NCI-H748 treated with DMSO at 0.1 percent for 48 hours (cell line): ENCODE measurements around the gene CYP2D6.
"Not testable (repeated sequence)": the region's sequence is repeated elsewhere in the genome, so short reads cannot be mapped to it uniquely, and the experiment has no call there.

ENCODE experiments used
- DNase-seq: peaks from one replicate; lab custom pipeline; 2025; lab: John Stamatoyannopoulos, UW

CYP2D6 gene

DNA sequence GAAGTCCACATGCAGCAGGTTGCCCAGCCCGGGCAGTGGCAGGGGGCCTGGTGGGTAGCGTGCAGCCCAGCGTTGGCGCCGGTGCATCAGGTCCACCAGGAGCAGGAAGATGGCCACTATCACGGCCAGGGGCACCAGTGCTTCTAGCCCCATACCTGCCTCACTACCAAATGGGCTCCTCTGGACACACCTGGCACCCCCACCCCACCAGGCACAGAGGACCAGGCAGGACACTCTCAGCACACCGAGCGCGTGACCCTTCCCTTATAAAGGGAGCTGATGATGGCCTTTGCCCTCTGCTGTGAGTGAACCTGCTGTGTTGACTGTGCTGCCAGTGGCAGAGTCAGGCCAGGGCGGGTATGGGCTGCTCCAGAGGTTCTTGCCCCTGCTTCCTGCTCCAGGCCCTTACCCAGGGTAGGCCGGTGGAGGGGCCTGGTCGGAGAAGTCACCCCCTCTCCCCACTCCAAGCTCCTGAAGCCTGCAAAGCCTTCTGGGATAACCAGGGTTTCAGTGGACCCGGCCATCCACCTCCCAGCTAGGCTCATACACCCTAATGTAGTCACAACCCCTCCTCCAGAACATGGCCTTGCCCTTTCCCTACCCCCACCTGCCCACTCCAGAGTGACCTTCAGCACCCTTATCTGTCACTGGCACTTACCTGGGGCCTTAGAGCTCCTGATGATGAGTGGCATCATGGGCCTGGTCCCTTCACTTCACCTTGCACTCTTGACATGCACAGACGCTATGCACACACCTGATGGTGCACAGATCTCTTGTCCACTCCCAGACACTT, at the start of gene CYP2D6:
Gene CYP2D6, minus strand, starts transcription at position 172 of the 793 bp plus-strand sequence. Its CDS starts 19 bp downstream, at position 153.
- DNase-seq = not testable (repeated sequence)

- DNase-seq = no peak
Observed at GRCh38 chr22:42179616-42180015, 49.0 kb upstream of the CYP2D6 start.

- DNase-seq = no peak
Observed at GRCh38 chr22:42178910-42179519, 48.4 kb upstream of the CYP2D6 start.

GRCh38 chr22:42177891-42178336, 47.3 kb upstream of the CYP2D6 start:
- no peak for DNase-seq

GRCh38 chr22:42176255-42176915, 45.8 kb upstream of the CYP2D6 start:
- no peak for DNase-seq

- DNase-seq = no peak
Observed at GRCh38 chr22:42174062-42174461, 43.5 kb upstream of the CYP2D6 start.

- no peak for DNase-seq
Observed at GRCh38 chr22:42173183-42173926, 42.7 kb upstream of the CYP2D6 start.

DNA sequence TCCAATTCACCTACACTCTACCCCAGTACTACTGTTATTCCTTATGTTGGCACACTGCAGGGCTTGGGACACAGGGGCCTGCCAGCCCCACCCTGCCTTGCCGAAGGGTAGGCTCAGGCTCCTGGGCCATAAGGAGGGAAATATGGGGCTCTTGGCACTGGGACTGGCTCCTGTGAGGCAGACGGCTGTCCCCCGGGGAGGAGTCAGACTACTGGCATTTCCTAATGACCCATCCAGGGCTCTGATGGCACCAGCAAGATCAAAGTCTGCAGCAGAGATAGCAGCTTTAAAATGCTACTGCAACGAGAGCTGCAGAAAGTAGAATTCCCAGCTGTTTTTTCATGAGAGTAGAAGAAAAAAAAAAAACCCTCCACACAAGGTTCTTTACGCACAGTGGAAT, 42.2 kb upstream of the CYP2D6 start:
- DNase-seq = no peak

- no peak for DNase-seq
Observed at GRCh38 chr22:42171946-42172719, 41.5 kb upstream of the CYP2D6 start.

- DNase-seq = no peak
Observed at GRCh38 chr22:42171417-42171816, 40.8 kb upstream of the CYP2D6 start.

- no peak for DNase-seq
Observed at GRCh38 chr22:42170946-42171345, 40.3 kb upstream of the CYP2D6 start.

- peak; percentile 68 for DNase-seq
Observed at GRCh38 chr22:42169055-42169469, 38.5 kb upstream of the CYP2D6 start.

- DNase-seq = no peak
Observed at GRCh38 chr22:42168476-42168875, 37.9 kb upstream of the CYP2D6 start.

DNA sequence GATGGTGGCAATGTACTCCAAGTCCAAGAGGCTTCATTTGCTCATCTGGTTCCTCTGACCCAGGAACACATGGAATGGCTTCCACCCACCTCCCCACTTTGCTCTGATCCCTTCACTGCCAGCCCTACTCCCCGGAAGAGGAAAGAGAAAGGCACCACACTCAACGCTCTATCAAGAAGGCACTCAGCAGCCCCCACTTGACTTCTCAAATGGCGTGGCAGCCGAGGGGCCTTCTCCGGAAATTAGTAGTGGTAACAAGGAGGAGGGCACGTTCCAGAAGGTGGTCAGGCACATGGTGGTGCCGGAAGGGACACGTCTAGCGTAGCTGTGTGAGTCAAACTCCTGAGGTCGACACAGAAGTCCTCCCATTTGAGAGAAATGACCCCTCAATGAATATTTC, 36.5 kb upstream of the CYP2D6 start:
- no peak for DNase-seq

DNA sequence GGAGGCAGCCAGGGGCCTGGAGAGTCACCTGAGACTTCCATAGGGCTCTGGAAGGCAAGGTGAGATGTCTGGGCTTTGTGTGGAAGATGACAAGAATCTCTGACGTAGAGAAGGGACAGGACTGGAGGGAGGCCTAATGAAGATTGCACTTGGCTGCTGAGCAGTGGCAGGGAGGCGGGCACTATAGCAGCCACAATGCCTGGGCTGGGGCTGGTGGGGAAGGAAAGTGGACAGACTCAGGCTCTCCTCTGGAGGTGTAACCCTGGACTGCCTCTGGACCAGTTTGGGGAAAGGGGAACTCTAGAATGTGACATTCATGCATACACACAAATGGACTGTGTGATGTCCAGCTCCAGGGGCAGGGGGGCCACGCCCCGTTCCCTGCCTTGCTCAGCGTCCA, 34.3 kb upstream of the CYP2D6 start:
- no peak for DNase-seq

GRCh38 chr22:42163515-42163914, 32.9 kb upstream of the CYP2D6 start:
- no peak for DNase-seq

DNA sequence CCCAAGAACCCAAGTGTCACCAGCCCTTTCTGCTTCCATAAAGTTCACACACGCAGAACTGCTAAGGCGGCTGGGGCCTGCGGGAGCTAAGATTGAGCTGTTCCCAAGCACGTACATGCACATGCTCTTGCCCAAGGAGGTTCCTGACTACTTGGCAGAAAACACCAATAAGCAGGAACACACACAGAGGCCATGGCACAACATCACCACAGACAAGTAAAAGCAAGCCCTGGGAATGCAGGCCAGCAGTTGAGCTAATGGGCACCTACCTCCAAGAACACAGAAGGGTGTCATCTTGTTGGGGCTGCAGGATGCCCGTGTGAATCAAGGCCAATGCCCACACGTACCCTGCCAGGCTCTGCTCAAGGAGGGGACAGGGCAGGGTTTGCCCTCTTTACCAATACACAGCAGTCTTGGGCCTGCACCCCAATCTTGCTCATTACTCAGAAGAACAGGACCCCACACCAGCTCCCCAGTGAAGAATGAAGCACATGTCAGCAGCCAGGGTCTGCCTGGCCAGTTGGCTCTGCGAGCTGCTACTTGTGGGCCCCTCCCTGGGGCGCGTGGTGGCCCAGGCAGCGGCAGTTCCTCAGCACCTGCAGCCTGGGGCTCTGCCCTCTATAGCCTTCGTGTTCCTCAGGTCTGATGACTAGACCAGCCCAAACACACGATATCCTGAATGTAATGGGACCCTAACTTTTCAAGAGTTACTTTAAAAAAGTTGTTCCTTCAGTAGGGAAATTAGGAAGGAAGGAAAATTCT, 32.3 kb upstream of the CYP2D6 start:
- no peak for DNase-seq

GRCh38 chr22:42160830-42161696, 30.5 kb upstream of the CYP2D6 start:
- no peak for DNase-seq

GRCh38 chr22:42160251-42160650, 29.6 kb upstream of the CYP2D6 start:
- DNase-seq = no peak
